GM10248 (cell line): ENCODE measurements around the gene MICAL3.

Experiments
- CTCF ChIA-PET: fragments of 300-600 bp; sonication (Branson Sonifier 250); formaldehyde crosslinking; extraction: SDS; loops from one replicate; lab custom pipeline; 2021; ENCODE audit warnings: antibody characterized with exemption; lab: Yijun Ruan, JAX
- POLR2A ChIA-PET: fragments of 350-650 bp; sonication (Branson Sonifier 250); formaldehyde crosslinking; extraction: SDS; loops from one replicate; lab custom pipeline; 2020; ENCODE audit warnings: antibody characterized with exemption; lab: Yijun Ruan, JAX
- DNase-seq: peaks from one replicate; pipeline ENCODE4 v3.0.0; 2012; ENCODE audit errors: extremely low spot score
- TF ChIP-seq, protein P1 (sequence below): IDR thresholded peaks from 2 replicates; pipeline ENCODE4 v1.5.1; 2012; ENCODE audit warnings: mild to moderate bottlenecking, low read depth; ENCODE audit errors: extremely low read depth, missing control alignments, control extremely low read depth

The MICAL3 gene

DNA sequence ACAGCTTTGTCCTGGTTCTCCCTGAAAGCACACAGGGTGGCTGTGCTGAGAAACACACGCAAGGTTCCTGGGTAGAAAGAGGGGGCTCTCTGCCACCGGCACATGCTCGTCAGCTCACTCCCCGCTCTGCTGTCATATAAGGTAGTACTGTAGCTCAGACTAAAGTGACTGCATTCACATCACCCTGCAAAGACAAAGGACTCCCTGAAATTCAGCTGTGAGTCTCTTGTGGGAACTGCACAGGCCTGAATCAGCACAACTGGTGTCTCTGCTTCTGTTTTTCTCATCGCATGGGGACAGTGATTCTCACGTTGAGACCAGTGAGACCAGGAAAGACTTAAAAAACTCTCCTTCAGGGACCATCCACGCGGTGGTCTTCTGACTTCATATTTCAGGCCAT is 126.0 kb downstream of the MICAL3 start:
- DNase-seq, result no peak
- TF ChIP-seq, protein P1, sequence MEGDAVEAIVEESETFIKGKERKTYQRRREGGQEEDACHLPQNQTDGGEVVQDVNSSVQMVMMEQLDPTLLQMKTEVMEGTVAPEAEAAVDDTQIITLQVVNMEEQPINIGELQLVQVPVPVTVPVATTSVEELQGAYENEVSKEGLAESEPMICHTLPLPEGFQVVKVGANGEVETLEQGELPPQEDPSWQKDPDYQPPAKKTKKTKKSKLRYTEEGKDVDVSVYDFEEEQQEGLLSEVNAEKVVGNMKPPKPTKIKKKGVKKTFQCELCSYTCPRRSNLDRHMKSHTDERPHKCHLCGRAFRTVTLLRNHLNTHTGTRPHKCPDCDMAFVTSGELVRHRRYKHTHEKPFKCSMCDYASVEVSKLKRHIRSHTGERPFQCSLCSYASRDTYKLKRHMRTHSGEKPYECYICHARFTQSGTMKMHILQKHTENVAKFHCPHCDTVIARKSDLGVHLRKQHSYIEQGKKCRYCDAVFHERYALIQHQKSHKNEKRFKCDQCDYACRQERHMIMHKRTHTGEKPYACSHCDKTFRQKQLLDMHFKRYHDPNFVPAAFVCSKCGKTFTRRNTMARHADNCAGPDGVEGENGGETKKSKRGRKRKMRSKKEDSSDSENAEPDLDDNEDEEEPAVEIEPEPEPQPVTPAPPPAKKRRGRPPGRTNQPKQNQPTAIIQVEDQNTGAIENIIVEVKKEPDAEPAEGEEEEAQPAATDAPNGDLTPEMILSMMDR, result no peak
- CTCF ChIA-PET, result interaction anchor here (1.0 to 1.2 kb wide), 2 partner anchors 9 to 178 kb away, joined by 4 read pairs; no protein-coding TSS in a partner anchor
- POLR2A ChIA-PET, result no interaction called here

DNA sequence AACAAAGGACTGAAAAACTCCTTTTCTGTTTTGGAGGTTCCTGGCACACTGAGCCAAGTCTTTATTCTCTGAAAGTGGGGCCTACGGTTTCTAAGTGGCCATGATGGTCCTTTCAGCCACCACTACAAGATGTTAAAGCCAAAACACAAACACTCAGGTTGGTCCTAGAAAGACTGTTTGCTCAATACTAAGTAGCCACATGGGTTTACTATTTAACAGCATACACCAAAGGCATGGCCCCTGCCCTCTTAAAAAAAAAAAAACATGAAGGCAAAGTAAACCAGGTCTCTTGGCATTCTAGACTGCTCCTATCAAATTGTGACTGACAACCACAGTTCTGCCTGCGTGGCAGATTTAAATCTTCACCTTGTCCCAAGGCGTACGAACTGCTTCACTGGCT is 126.5 kb downstream of the MICAL3 start:
- no peak for DNase-seq
- POLR2A ChIA-PET, result no interaction called here
- CTCF ChIA-PET, result interaction anchor here (1.0 to 1.2 kb wide), 2 partner anchors 8 to 179 kb away, joined by 4 read pairs; no protein-coding TSS in a partner anchor
- TF ChIP-seq, protein P1, result no peak

DNA sequence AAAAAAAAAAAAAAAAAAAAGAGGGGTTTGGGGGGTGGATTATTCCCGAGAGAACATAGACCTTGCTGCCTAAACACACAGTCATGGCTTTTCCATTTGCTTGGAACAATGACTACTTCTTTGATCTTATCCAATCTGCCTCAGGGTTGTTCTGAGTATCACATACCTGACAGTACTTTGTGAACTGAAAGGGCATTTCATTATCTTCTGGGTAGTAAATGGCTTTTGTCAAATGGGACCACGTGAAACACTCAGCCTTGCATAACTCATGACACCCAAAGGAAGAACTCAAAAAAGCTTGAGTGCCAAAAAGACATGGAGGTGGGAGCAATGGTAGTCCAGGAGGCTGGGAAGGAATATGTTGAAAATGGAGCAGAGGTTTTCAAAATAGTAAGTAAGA is 126.9 kb downstream of the MICAL3 start:
- POLR2A ChIA-PET, result no interaction called here
- CTCF ChIA-PET, result interaction anchor here (1.0 to 1.3 kb wide), 4 partner anchors 9 to 179 kb away, joined by 3 to 4 read pairs (median 3); no protein-coding TSS in a partner anchor
- no peak for DNase-seq
- TF ChIP-seq, protein P1, result no peak

DNA sequence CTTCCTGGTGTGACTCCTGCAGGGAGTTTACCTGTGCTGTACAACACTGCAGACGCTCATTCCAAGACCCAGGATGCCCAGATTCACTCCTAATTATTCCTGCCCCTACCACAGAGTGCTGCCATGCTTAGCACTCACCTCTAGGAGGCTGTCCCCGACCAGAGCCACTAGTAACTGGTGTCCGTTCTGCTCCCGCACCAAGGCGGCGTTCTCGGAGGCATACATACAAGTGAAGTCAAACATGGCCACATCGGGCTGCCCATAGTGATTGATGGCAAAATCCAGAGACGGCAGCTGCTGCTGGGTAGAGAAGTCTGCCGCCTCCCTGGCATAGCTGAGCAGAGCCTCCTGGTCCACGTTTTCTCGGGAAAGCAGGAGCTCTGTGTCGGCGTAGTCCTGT is 127.8 kb downstream of the MICAL3 start:
- POLR2A ChIA-PET, result no interaction called here
- CTCF ChIA-PET, result interaction anchor here (1.0 to 1.3 kb wide), 3 partner anchors 9 to 21 kb away, joined by 3 read pairs; no protein-coding TSS in a partner anchor
- TF ChIP-seq, protein P1, result no peak
- no peak for DNase-seq

DNA sequence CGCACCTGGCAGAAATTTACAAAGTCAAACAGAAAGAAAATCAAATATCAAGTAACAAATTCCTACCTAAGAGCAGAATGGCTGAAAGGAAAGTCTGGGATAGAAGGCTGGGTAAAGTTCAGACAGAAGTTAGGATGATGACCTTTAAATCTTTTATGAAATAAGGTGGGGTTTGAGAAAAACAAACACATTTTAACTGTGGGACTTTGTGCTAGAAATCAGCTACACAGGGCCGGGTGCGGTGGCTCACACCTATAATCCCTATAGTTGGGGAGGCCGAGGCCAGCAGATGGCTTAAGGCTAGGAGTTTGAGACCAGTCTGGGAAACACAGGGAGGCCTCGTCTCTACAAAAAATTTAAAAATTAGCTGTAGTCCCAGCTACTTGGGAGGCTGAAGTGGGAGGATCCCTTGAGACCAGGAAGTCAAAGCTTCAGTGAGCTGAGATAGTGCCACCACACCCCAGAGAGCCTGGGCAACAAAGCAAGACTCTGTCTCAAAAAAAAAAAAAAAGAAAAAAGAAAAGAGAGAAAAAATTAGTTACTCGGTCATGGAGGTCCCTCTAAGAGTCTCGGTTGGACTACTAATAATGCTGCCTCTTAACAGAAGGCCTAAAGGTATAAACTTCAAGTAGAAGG is 130.3 kb downstream of the MICAL3 start:
- TF ChIP-seq, protein P1, result no peak
- ChIA-PET POLR2A (no interaction called here), CTCF (no interaction called here)
- no peak for DNase-seq

GRCh38 chr22:17892376-17892775 is 132.0 kb downstream of the MICAL3 start:
- CTCF ChIA-PET, result interaction anchor here (0.9 to 5.0 kb wide), 9 partner anchors 12 to 184 kb away, joined by 3 to 39 read pairs (median 4); no protein-coding TSS in a partner anchor
- POLR2A ChIA-PET, result no interaction called here
- TF ChIP-seq, protein P1, result no peak
- no peak for DNase-seq
